Prostate gland (tissue), 2 donors: Measurements from ENCODE around the gene CKMT2. TPM values are rescaled to one million over a fixed set of nuclear protein-coding genes. Genes with fewer than 3 reads are reported as not detected.
"Not testable (repeated sequence)": the region's sequence is repeated elsewhere in the genome, so short reads cannot be mapped to it uniquely, and the experiment has no call there.

Experiments
- DNase-seq: peaks from one replicate; pipeline ENCODE4 v3.0.0-alpha.2; 2019; ENCODE audit warnings: low spot score
- H3K27ac ChIP-seq, 2 donors: fragments of 200-600 bp; sonication (generic); 2 replicates each; pipeline ENCODE4 v1.5.1; 2017 to 2019
- H3K27me3 ChIP-seq: fragments of 200-600 bp; sonication (generic); replicated peaks from 2 replicates; pipeline ENCODE4 v1.5.1; 2019; ENCODE audit not compliant: insufficient read depth
- H3K36me3 ChIP-seq, 2 donors: fragments of 200-600 bp; sonication (generic); 1 replicate in 1 of 2; 2 replicates in 1 of 2; pipeline versions ENCODE4 v1.5.1 to v1.8.1; 2017 to 2019
- H3K4me1 ChIP-seq: fragments of 200-600 bp; sonication (generic); replicated peaks from 2 replicates; pipeline ENCODE4 v1.5.1; 2019
- H3K4me3 ChIP-seq, 2 donors: fragments of 200-600 bp; sonication (generic); 2 replicates each; pipeline ENCODE4 v1.5.1; 2017 to 2019
- H3K9me3 ChIP-seq: fragments of 200-600 bp; sonication (generic); 2 replicates; pipeline ENCODE4 v1.5.1; 2017
- POLR2A ChIP-seq: fragments of 450-650 bp; IDR thresholded peaks from one replicate; pipeline ENCODE4 v1.6.1; 2016; ENCODE audit warnings: antibody characterized with exemption, mild to moderate bottlenecking
- POLR2AphosphoS5 ChIP-seq: sonication (generic); formaldehyde crosslinking; IDR thresholded peaks from one replicate; pipeline ENCODE4 v1.6.1; 2017; ENCODE audit warnings: antibody characterized with exemption
- WGBS: methylation state at CpG from one replicate; pipeline ENCODE4 v1.1.5; 2018; 5-methylcytosine and 5-hydroxymethylcytosine counted together
- intact Hi-C: fragments of 100-400 bp; cut with DNase I; formaldehyde crosslinking; loops from one replicate; pipeline ENCODE4 v1.14.2; 2022
- total RNA-seq, 2 donors: library from RNA; depleted of rRNA; stranded (reverse); fragments of >200 nt; gene quantifications; one replicate each; pipeline ENCODE4 v1.1.0, GENCODE V29; 2016
- TF ChIP-seq, protein P1 (sequence below), 4 experiments: fragments of 200-600 bp in 2 of 4; fragments of 450-650 bp in 2 of 4; sonication (generic) in 2 of 4; IDR thresholded peaks; 1 replicate in 3 of 4; 2 replicates in 1 of 4; pipeline ENCODE4 v1.5.1; 2016 to 2019; ENCODE audit warnings: antibody characterized with exemption in 4 of 4, mild to moderate bottlenecking in 2 of 4, moderate library complexity in 2 of 4

The CKMT2 gene
- total RNA-seq, 2 donors from 2014 or later: 9.8 to 25.4 TPM

DNA sequence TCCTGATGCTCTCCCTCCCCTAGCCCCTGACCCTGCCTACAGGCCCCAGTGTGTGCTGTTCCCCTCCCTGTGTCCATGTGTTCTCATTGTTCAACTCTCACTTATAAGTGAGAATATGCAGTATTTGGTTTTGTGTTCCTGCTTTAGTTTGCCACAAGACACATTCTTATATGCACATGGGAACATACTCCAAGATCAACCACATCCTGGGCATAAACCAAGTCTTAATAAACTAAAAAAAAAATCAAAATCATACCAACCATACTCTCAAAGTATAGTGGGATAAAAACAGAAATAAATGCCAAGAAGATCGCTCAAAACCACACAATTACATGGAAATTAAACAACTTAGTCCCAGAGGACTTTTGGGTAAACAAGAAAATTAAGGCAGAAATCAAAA lies 57.0 kb downstream of the CKMT2 start:
- TF ChIP-seq, protein P1, sequence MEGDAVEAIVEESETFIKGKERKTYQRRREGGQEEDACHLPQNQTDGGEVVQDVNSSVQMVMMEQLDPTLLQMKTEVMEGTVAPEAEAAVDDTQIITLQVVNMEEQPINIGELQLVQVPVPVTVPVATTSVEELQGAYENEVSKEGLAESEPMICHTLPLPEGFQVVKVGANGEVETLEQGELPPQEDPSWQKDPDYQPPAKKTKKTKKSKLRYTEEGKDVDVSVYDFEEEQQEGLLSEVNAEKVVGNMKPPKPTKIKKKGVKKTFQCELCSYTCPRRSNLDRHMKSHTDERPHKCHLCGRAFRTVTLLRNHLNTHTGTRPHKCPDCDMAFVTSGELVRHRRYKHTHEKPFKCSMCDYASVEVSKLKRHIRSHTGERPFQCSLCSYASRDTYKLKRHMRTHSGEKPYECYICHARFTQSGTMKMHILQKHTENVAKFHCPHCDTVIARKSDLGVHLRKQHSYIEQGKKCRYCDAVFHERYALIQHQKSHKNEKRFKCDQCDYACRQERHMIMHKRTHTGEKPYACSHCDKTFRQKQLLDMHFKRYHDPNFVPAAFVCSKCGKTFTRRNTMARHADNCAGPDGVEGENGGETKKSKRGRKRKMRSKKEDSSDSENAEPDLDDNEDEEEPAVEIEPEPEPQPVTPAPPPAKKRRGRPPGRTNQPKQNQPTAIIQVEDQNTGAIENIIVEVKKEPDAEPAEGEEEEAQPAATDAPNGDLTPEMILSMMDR (IDR thresholded peaks at IDR 0.05): no peak
- TF ChIP-seq POLR2A: no peak
- no peak for TF ChIP-seq POLR2AphosphoS5
- DNase-seq: no peak
- Histone ChIP-seq H3K4me3 (no peak overlapping the region), H3K27ac (no peak overlapping the region), H3K4me1 (no peaks in the 10 kb centered on the region), H3K27me3 (no peaks in the 10 kb centered on the region), H3K9me3 (no peaks in the 10 kb centered on the region), H3K36me3 (no peaks in the 10 kb centered on the region)
- intact Hi-C loops: no loop called here
- 93% methylated on average over 1 of the region's 1 CpG for WGBS

DNA sequence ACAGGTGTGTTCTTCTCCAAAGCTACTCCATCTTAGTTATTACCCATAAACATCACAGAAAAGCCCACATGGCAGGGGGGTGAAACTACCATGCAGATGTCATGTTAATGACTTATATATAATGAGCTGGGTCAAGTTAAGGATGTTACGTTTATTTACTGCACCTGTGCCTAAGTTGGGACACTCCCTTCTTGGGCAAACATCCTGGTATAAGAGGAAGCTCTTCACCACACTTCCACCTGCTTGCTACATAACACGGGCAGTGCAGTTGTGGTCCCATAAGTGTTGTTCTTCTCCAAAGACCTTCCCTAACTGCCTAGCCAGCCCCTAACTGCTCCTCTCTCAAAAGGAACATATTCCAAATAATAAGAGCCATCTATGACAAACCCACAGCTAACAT lies 59.0 kb downstream of the CKMT2 start:
- no peak for DNase-seq
- no peaks in the 10 kb centered on the region for H3K4me1 ChIP-seq
- no peaks in the 10 kb centered on the region for H3K27me3 ChIP-seq
- H3K27ac ChIP-seq: no peak overlapping the region
- H3K9me3 ChIP-seq: no peaks in the 10 kb centered on the region
- TF ChIP-seq, protein P1 (IDR thresholded peaks at IDR 0.05): no peak
- TF ChIP-seq POLR2AphosphoS5: no peak
- H3K4me3 ChIP-seq: no peak overlapping the region
- H3K36me3 ChIP-seq: no peaks in the 10 kb centered on the region
- intact Hi-C loops: no loop called here
- 92% methylated on average over 2 of the region's 2 CpGs for WGBS

DNA sequence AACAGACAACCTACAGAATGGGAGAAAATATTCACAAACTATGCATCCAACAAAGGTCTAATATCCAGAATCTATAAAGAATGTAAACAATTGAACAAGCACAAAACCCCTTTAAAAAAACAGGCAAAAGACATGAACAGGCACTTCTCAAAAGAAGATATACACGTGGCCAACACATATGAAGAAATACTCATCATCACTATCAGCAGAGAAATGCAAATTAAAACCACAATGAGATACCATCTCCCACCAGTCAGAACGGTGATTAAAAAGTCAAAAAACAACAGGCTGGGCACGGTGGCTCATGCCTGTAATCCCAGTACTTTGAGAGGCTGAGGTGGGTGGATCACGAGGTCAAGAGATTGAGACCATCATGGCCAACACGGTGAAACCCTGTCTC lies 60.9 kb downstream of the CKMT2 start:
- H3K9me3 ChIP-seq, H3K36me3 ChIP-seq, H3K4me1 ChIP-seq, H3K27me3 ChIP-seq, H3K27ac ChIP-seq, DNase-seq, intact Hi-C loops, H3K4me3 ChIP-seq: not testable (repeated sequence)
- 91% methylated on average over 5 of the region's 5 CpGs for WGBS

DNA sequence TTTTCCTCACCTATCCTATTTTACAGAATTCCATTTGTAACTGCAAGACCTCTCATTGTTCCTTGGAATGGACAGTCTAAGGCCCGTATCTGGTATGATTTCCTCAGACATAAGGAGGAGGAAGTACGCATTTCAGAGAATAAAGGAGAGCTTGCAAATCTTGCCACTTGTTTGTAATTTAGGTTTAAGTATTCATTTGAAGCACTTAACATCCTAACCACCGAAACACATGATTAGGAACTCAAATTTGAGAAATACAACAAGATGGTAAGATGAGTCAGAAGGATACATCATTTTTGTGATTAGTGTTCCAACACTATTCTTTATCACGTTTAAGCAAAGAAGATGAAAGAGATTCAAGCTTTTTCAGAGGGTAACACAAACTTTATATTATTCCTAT lies 64.4 kb downstream of the CKMT2 start:
- no peak for DNase-seq
- no peaks in the 10 kb centered on the region for H3K36me3 ChIP-seq
- no peak overlapping the region for H3K27ac ChIP-seq
- no peaks in the 10 kb centered on the region for H3K9me3 ChIP-seq
- H3K27me3 ChIP-seq: no peaks in the 10 kb centered on the region
- 85% methylated on average over 4 of the region's 4 CpGs for WGBS
- TF ChIP-seq POLR2AphosphoS5 (no peak), POLR2A (no peak)
- TF ChIP-seq, protein P1 (IDR thresholded peaks at IDR 0.05): no peak
- H3K4me1 ChIP-seq: peaks cover 10% of the 10 kb centered on the region
- H3K4me3 ChIP-seq: no peak overlapping the region
- intact Hi-C loops: no loop called here

DNA sequence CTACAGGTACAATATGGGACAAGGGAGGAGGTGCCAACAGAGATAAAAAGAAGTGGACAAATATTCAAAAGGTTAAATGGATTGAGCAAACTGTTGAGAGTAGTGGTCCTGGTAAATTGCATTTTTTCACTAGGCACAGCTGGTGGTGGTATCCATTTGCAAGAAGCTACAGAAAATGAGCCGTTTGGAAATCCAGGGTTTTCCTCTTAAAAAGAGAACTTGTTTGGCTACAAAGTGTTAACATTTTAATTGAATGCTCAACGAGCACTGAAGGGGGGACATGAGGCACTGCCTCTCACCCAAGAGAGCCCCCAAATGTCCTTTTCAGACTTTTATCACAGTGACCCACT lies 67.8 kb downstream of the CKMT2 start:
- WGBS: 2% methylated on average over 2 of the region's 2 CpGs
- H3K36me3 ChIP-seq: no peaks in the 10 kb centered on the region
- peak overlapping the region; percentile 92 to 94 for H3K27ac ChIP-seq
- intact Hi-C loops: loop anchor here (5.0 to 10.0 kb wide), 3 partner anchors 69 to 866 kb away; partner anchors contain the start of gene CKMT2
- peak overlapping the region; percentile 85 for H3K4me3 ChIP-seq
- peaks cover 10% of the 10 kb centered on the region for H3K4me1 ChIP-seq
- TF ChIP-seq, protein P1 (IDR thresholded peaks at IDR 0.05): no peak
- TF ChIP-seq POLR2A (no peak), POLR2AphosphoS5 (no peak)
- H3K27me3 ChIP-seq: no peaks in the 10 kb centered on the region
- no peaks in the 10 kb centered on the region for H3K9me3 ChIP-seq
- DNase-seq: no peak
